A673 (cell line): ENCODE data around the gene CDO1. TPM values are rescaled to one million over a fixed set of nuclear protein-coding genes. Genes with fewer than 3 reads are reported as not detected.
"Not testable (repeated sequence)": the region's sequence is repeated elsewhere in the genome, so short reads cannot be mapped to it uniquely, and the experiment has no call there.

Experiments used
- BruUV-seq: library from RNA; stranded (reverse); fragments of 400-500 nt; replicated peaks from 2 replicates; lab custom pipeline; 2021; lab: Mats Ljungman, UMichigan
- CTCF ChIA-PET: fragments of 300-600 bp; sonication (Branson Sonifier 250); formaldehyde crosslinking; loops from one replicate; lab custom pipeline; 2022; ENCODE audit warnings: antibody characterized with exemption; lab: Charles Lee
- POLR2A ChIA-PET: fragments of 300-600 bp; sonication (Branson Sonifier 250); formaldehyde crosslinking; loops from one replicate; lab custom pipeline; 2022; ENCODE audit warnings: antibody characterized with exemption; ENCODE audit not compliant: low non-redundant PET; lab: Charles Lee
- DNase-seq: peaks from one replicate; pipeline ENCODE4 v3.0.0-alpha.2; 2015; ENCODE audit warnings: low spot score
- H3K27ac ChIP-seq: fragments of 200-600 bp; sonication (generic); 2 replicates; pipeline ENCODE4 v1.5.1; 2016; ENCODE audit warnings: mixed run types, low read depth, mild to moderate bottlenecking, mixed read lengths, antibody characterized with exemption, low read length; ENCODE audit not compliant: poor library complexity, severe bottlenecking
- H3K27me3 ChIP-seq: fragments of 200-600 bp; sonication (generic); replicated peaks from 2 replicates; pipeline ENCODE4 v1.6.1; 2017; ENCODE audit warnings: mixed run types, low read depth, mild to moderate bottlenecking, mixed read lengths, antibody characterized with exemption, low read length; ENCODE audit not compliant: insufficient read depth, poor library complexity
- H3K36me3 ChIP-seq: fragments of 200-600 bp; sonication (generic); 2 replicates; pipeline ENCODE4 v1.6.1; 2016; ENCODE audit warnings: mixed run types, mild to moderate bottlenecking, mixed read lengths, antibody characterized with exemption, low read length; ENCODE audit not compliant: insufficient read depth, poor library complexity, severe bottlenecking
- H3K4me1 ChIP-seq: fragments of 200-600 bp; sonication (generic); 2 replicates; pipeline ENCODE4 v1.6.1; 2017; ENCODE audit warnings: mixed run types, mild to moderate bottlenecking, mixed read lengths, antibody characterized with exemption, low read length; ENCODE audit not compliant: insufficient read depth, poor library complexity, severe bottlenecking
- H3K4me3 ChIP-seq: fragments of 200-600 bp; sonication (generic); 2 replicates; pipeline ENCODE4 v1.5.1; 2016; ENCODE audit warnings: low read depth, mixed run types, mild to moderate bottlenecking, mixed read lengths, low read length; ENCODE audit not compliant: poor library complexity, severe bottlenecking
- H3K9me3 ChIP-seq: fragments of 200-600 bp; sonication (generic); 2 replicates; pipeline ENCODE4 v1.6.1; 2016; ENCODE audit warnings: mixed run types, low read depth, mild to moderate bottlenecking, mixed read lengths, antibody characterized with exemption, low read length; ENCODE audit not compliant: poor library complexity, severe bottlenecking
- CTCF ChIP-seq: fragments of 300-800, 200-600 bp; sonication (generic); conservative IDR thresholded peaks from 2 replicates; pipeline ENCODE4 v1.5.1; 2017; ENCODE audit warnings: low read depth, mild to moderate bottlenecking, antibody characterized with exemption, low read length, moderate library complexity, mixed read lengths
- EZH2 ChIP-seq: fragments of 200-600 bp; sonication (generic); IDR thresholded peaks from 2 replicates; pipeline ENCODE4 v1.6.1; 2017; ENCODE audit warnings: borderline replicate concordance, low read depth, mild to moderate bottlenecking, mixed read lengths, antibody characterized with exemption, low read length; ENCODE audit not compliant: poor library complexity, severe bottlenecking
- intact Hi-C: fragments of 100-400 bp; cut with micrococcal nuclease; formaldehyde crosslinking; loops from one replicate; pipeline ENCODE4 v1.10.0; 2022; ENCODE audit not compliant: unreplicated experiment
- total RNA-seq: library from RNA; stranded (reverse); gene quantifications from 2 replicates; pipeline ENCODE4 v1.2.3, GENCODE V29; 2021

The CDO1 gene
- total RNA-seq, 1 experiment from 2014 or later = 1.5 TPM

GRCh38 chr5:115809946-115810345, 6.5 kb downstream of the CDO1 start:
- POLR2A ChIA-PET = no interaction called here
- peaks cover 27% of the 10 kb centered on the region for H3K27me3 ChIP-seq
- H3K4me1 ChIP-seq = no peaks in the 10 kb centered on the region
- CTCF ChIA-PET = no interaction called here
- intact Hi-C loops = no loop called here
- TF ChIP-seq CTCF (no peak), EZH2 (no peak)
- no peaks in the 10 kb centered on the region for H3K36me3 ChIP-seq
- no TSS peak for BruUV-seq
- H3K27ac ChIP-seq = no peak overlapping the region
- H3K9me3 ChIP-seq = no peaks in the 10 kb centered on the region
- H3K4me3 ChIP-seq = no peak overlapping the region
- DNase-seq = no peak

- BruUV-seq, H3K4me1 ChIP-seq, CTCF ChIA-PET, H3K9me3 ChIP-seq, POLR2A ChIA-PET, H3K27ac ChIP-seq, H3K4me3 ChIP-seq, H3K27me3 ChIP-seq, DNase-seq, intact Hi-C loops, H3K36me3 ChIP-seq: not testable (repeated sequence)
Observed at GRCh38 chr5:115808066-115808465, 8.4 kb downstream of the CDO1 start.

GRCh38 chr5:115807654-115808052, 8.8 kb downstream of the CDO1 start:
- Histone ChIP-seq H3K36me3 (no peaks in the 10 kb centered on the region), H3K4me3 (no peak overlapping the region), H3K9me3 (no peaks in the 10 kb centered on the region), H3K4me1 (no peaks in the 10 kb centered on the region), H3K27me3 (peaks cover 7% of the 10 kb centered on the region), H3K27ac (no peak overlapping the region)
- ChIA-PET CTCF (no interaction called here), POLR2A (no interaction called here)
- TF ChIP-seq CTCF (no peak), EZH2 (no peak)
- no TSS peak for BruUV-seq
- intact Hi-C loops = no loop called here
- DNase-seq = no peak

GRCh38 chr5:115806986-115807653, 9.3 kb downstream of the CDO1 start:
- no TSS peak for BruUV-seq
- TF ChIP-seq EZH2 (no peak), CTCF (no peak)
- Histone ChIP-seq H3K27ac (no peak overlapping the region), H3K27me3 (peaks cover 2% of the 10 kb centered on the region), H3K9me3 (no peaks in the 10 kb centered on the region), H3K36me3 (no peaks in the 10 kb centered on the region), H3K4me1 (no peaks in the 10 kb centered on the region), H3K4me3 (no peak overlapping the region)
- intact Hi-C loops = no loop called here
- POLR2A ChIA-PET = no interaction called here
- CTCF ChIA-PET = no interaction called here
- DNase-seq = no peak
